Fibroblast of peridontal ligament (primary cell): ENCODE data around the gene BHLHA15.

Source experiments
- DNase-seq: peaks from one replicate; pipeline ENCODE4 v3.0.0-alpha.2; 2010; ENCODE audit errors: extremely low read depth

Gene BHLHA15

DNA sequence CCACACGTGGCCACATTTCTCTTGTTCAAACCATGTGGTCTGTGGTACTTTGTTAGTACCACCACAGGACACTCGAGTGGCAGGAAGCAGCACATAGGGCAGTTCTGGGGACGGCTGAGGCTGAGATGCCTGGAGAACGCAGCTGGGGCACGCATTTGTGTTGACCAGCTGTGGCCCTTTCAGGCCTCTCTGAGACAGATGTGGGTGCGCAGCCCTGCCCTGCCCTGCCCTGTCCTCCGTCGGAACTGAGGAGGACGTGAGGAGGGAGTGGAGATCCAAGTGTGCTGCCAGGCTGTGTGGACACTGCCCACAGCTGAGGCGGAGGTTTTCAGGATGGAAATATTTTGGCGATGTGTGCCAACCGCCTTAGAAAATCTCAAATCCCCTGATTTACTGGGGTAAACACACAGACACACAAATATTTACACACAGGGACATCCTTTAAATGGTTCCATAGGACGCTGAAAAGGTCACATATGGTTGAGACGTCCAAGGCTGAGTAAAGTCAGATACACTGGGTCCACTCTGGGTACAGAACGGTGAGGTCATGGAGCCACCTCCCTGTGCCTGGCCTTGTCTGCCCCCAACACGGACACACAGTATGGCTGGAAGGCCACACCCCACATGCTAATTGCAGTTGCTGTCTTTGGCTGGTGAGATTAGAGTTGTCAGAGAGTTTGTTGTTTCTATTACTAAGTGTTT is 14.8 kb downstream of the BHLHA15 start:
- no peak for DNase-seq

DNA sequence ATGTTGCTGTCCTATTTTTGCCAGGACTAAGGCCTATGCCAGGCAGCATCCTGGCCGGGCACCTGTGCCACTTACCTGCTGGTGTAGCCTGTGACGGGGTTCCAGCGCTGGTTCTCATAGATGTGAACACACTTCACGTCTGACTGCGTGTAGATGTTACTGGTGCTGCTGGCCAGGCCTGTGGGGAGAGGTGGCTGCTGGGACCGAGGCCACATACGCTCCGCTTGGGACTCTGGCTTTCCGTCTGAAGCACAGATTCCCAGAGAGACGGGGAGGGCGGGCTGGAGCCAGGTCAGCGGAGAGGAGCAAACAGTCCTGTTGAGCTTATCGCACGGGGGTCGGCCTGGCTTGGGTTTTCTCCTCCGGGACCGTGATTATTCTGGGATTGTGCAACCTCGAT is 16.7 kb downstream of the BHLHA15 start:
- no peak for DNase-seq

DNA sequence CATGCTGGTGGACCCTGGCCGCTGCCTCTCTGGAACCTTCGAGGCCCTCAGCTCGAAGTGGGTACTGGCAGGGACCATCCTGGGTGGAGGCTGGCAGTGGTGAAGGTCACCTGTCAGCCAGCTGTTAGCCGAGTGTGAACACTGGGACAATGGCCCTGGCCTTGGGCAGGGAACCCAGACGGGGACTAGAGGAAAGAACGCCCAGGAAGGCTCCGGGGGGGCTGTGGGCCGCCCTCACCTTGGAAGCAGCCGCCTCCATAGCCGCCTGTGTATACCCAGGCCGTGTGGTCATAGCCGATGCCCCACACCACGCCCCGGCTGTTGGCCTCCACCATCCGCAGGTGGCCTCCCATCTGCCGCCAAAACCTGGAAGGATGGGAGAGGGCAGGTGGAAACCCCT is 17.6 kb downstream of the BHLHA15 start:
- no peak for DNase-seq

DNA sequence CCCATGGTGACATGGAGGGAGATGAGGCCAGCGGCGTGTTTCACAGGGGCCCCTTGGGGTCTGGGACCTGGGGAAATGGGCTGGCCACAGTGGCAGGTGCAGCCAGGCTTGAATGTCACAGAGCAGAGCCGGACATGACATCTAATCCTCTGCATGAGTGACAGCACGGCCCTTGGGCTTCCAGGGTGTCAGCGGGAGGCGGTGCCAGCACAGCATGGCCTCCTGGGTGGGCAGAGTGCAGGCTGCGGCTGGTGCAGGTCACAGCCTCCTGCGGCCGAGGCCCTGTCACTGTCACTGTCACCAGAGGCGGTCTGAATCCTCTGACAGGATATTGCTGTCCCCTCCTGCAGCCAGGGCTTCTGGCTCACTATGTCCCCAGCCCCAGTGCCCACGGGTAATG is 18.2 kb downstream of the BHLHA15 start:
- no peak for DNase-seq

GRCh38 chr7:98229991-98230745 is 18.9 kb downstream of the BHLHA15 start:
- no peak for DNase-seq

- DNase-seq, result no peak
Observed at GRCh38 chr7:98230746-98231471, 19.7 kb downstream of the BHLHA15 start.

DNA sequence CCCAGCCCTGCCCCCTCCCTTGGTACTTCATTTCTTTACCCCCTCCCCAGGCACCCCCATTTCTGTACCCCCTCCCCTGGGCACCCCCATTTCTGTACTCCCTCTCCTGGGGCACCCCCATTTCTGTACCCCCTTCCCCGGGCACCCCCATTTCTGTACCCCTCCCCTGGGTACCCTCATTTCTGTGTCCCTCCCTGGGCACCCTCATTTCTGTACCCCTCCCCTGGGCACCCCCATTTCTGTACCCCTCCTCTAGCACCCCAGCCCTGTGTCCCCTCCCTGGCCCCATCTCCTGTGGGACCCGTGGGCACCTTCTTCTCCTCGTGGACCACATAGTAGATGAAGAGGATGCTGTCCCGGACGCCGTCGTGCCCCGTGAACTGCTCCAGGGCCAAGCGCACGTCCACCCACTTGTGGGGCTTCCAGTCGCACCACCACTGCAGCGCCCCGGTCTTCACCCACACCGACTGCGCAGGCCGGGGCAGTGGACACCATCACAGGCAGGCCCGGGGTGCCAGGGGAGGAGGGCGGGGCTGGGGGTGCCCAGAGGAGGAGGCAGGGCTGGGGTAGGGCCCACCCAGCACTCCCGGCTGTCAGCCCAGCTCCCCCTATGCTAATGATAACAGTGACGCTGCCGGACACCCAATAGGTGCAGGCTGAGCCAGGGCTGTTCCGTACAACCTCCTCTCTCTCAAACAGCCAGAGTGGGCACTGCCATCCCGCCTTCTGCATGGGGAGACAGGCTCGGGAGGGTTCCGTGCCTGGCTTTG is 20.4 kb downstream of the BHLHA15 start:
- no peak for DNase-seq

- no peak for DNase-seq
Observed at GRCh38 chr7:98232263-98232585, 21.0 kb downstream of the BHLHA15 start.

GRCh38 chr7:98232799-98233198 is 21.6 kb downstream of the BHLHA15 start:
- no peak for DNase-seq

- DNase-seq, result no peak
Observed at GRCh38 chr7:98233219-98234070, 22.2 kb downstream of the BHLHA15 start.

DNA sequence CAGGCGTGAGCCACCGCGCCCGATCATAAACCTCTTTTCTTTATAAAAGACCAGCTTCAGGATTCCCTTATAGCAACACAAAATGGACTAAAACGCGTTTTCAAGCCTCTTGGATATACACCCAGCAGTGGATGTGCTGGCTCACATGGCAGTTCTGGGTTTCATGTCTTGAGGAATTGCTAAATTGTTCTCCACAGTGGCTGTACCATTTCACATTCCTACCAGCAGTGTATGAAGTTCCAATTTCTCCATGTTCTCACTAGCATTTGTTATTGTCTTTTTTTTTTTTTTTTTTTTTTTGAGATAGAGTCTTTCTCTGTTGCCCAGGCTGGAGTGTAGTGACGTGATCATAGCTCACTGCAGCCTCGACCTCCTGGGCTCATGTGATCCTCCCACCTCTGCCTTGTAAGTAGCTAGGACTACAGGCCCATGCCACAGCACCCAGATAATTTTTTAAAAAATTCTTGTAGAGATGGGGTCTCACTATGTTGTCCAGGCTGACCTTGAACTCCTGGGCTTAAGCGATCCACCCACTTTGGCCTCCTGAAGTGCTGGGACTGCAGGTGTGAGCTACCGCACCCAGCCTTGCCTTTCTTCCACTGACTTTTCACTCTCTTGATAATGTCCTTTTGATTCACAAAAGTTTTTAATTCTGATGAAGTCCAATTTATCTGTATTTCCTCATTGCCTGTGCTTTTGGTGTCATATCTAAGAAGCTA is 23.3 kb downstream of the BHLHA15 start:
- DNase-seq, result peak; percentile 27

- no peak for DNase-seq
Observed at GRCh38 chr7:98235901-98236300, 24.7 kb downstream of the BHLHA15 start.

DNA sequence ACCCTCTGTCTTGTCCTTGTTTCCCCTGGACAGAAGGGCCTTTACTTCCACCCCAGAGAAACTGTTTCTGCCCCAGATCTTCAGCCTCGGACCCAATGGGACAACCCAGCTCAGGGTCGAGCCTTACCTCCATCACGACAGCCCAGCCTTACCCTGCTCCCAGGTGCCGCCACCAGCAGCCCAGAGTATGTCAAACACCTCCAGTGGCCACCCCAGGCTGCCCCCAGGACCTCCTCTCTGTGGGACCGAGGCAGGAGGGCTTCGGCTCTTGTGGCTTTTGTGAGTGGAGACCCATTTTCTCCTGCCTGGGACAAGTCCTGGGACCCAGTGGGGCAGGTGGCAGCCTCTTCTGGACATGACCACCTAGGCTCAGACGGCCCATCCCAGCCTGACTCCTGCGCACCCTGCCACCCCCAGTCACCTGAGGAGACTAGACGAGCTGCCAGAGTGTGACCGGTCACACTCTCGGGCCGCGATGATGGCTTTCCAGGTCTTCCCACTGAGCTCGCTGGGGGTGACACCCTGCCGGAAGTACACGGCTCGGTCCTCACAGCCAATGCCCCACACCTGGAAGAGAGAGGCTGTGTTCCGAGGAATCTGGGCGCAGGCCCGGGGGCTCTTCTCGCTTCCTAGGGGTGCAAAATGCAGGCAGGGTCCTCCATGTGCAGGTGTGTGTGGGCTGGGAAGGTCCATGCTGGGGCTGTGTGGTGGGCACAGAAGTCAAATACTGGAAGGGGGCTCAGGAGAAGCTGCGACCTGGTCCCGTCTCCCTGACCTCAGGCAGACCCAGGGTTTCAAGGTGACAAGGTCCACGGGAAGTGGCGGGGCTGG is 25.3 kb downstream of the BHLHA15 start:
- no peak for DNase-seq

DNA sequence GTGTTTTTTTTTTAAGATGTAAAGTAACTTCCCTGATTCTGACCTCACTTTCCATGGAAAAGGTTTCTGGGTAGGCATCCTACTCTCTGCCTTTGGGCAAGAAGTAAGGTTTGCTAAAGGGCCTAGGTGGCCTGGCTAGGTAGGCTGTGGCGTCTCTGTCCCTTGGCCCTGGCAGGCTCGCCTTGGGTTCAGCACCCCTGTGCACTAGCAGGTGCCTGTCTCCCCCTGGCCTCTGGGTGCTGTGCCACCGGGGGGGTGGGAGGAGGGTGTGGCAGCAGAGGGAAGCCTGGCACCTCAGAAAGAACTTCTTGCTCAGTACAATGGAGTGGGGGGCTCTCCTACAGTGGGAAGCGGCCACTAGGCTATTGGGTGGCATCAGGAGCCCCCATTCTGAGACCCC is 26.8 kb downstream of the BHLHA15 start:
- no peak for DNase-seq

GRCh38 chr7:98238976-98239375 is 27.7 kb downstream of the BHLHA15 start:
- no peak for DNase-seq

GRCh38 chr7:98240961-98241673 is 29.9 kb downstream of the BHLHA15 start:
- DNase-seq, result peak; percentile 24

DNA sequence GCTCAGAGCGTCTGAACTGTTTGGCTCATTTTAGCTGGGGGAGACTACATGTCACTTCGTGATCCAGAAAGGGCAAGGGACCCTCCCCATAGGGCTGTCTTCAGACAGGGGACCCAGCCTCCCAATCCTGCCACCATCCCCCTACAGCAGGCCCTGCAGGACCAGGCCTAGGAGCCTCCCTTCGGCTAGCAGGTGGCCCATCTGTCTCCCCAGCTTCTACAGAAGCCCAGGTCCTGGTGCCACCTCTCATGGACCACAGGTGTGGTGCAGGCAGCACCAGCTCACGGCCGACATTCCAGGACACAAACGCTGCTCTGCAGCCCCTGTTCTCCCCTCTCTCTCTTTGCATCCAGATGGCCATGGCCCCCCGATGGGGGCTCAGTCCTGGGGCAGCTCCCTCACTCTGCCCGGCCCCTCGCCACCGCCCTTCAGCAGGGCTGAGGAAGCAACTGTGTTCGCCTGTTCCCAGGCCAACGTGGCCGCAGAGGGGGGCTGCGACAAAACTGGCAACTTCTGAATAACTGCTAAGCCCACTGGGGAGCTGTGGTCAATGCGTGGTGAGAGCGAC is 30.5 kb downstream of the BHLHA15 start:
- DNase-seq, result no peak

DNA sequence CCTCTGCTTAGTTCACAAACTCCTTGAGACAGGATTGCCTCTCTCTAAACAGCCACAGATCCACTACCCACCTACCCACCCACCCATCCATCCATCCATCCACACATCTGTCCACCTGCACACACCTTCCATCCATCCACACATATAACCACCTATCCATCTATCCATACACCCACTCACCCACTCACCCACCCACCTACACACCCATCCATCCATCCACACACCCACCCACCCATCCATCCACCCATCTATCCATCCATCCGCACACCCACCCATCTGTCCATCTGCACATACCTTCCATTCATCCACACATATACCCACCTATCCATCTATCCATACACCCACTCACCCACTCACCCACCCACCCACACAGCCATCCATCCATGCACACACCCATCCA is 31.1 kb downstream of the BHLHA15 start:
- no peak for DNase-seq

- DNase-seq, result no peak
Observed at GRCh38 chr7:98242934-98243333, 31.7 kb downstream of the BHLHA15 start.
